HUDEP-2 (cell line): ENCODE results near the gene CALHM5.
A peak's percentile ranks its signal among the peaks of the same experiment; 100 is the strongest.

Experiments
- DNase-seq, 76 experiments: peaks; one replicate each; lab custom pipeline; 2025; ENCODE audit not compliant: unreplicated experiment in 76 of 76; lab: John Stamatoyannopoulos, UW

CALHM5 gene

DNA sequence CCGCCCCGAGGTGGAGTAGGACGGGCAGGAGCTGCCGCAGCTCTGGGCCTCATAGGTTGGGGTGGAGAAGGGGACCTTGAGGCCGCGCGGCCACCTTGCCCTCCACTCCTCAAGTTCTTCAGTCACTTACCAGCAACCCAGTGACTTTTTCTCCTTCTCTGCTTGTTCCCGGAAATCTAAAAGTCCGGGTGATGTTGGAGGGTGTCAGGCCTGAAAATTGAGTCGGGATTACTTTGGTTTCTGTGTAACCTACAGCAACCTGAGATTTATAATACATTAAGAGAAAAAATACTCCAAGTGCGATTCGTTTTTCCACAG is 60.2 kb downstream of the CALHM5 start:
- no peak for DNase-seq

DNA sequence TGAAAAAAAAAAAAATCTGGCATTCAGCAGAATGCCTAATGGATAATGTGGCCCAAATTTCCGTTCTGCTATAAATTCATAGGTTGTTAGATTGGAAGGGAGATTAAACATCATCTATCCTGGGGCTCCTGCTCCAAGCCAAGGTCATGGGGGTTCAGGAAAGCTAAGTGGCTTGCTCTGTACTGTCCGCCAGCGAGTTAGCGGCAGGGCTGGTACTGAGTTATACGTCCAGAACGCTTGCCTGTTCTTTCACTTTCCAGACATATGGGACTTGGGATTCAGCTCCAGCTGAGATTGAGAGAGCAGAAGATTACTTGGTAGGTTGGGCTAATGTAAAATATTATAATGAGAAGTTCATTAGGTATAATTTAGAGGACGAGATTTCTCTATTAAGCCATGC is 60.7 kb downstream of the CALHM5 start:
- peak in 11 of 76 experiments; percentile 6 to 31 (median 17) for DNase-seq
